ENCODE data around the gene TLE7.

DNA sequence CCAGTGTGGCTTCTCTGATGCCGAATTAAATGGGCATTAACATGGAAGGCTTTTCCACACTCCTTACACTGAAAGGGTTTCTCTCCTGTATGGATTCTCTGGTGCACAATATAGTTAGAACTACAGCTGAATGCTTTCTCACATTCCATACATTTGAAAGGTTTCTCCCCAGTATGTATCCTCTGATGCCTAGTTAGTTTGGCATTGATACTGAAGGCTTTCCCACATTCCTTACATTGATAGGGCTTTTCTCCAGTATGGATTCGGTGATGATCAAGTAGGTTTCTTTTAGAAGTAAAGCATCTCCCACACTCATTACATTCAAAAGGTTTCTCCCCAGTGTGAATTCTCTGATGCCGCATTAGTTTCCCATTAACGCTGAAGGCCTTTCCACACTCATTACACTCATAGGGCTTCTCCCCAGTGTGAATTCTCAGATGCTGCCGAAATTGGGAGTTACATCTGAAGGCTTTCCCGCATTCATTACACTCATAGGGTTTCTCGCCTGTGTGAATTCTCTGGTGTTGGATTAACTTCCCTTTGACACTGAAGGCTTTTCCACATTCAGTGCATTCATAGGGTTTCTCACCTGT lies 6.5 kb upstream of the TLE7 start:
- TF ChIP-seq POLR2AphosphoS5 (IDR thresholded peaks at IDR 0.05; ENCODE audit: low read depth, low read length) (no peak), SIN3A (IDR thresholded peaks at IDR 0.05; ENCODE audit: borderline replicate concordance, insufficient read depth, low read length) (no peak), TAF1 (IDR thresholded peaks at IDR 0.05; ENCODE audit: borderline replicate concordance, insufficient read depth, low read length) (no peak)

Data from PFSK-1 (cell line).